ES-I3 (cell line): ENCODE data around the gene SYT15.

ENCODE experiments used
- H3K36me3 ChIP-seq: 2 replicates; pipeline ENCODE4 v1.6.1; 2013; ENCODE audit warnings: mild to moderate bottlenecking, low read length, control low read depth, moderate library complexity; ENCODE audit not compliant: insufficient read depth
- H3K4me1 ChIP-seq: 2 replicates; pipeline ENCODE4 v1.6.1; 2013; ENCODE audit warnings: mild to moderate bottlenecking, control low read depth, low read length; ENCODE audit not compliant: insufficient read depth
- H3K9ac ChIP-seq: 2 replicates; pipeline ENCODE4 v1.6.1; 2013; ENCODE audit warnings: low read depth, mild to moderate bottlenecking, low read length, moderate library complexity
- H3K9me3 ChIP-seq: 2 replicates; pipeline ENCODE4 v1.6.1; 2013; ENCODE audit warnings: mild to moderate bottlenecking, low read length, moderate library complexity; ENCODE audit not compliant: control insufficient read depth, insufficient read depth

The SYT15 gene

DNA sequence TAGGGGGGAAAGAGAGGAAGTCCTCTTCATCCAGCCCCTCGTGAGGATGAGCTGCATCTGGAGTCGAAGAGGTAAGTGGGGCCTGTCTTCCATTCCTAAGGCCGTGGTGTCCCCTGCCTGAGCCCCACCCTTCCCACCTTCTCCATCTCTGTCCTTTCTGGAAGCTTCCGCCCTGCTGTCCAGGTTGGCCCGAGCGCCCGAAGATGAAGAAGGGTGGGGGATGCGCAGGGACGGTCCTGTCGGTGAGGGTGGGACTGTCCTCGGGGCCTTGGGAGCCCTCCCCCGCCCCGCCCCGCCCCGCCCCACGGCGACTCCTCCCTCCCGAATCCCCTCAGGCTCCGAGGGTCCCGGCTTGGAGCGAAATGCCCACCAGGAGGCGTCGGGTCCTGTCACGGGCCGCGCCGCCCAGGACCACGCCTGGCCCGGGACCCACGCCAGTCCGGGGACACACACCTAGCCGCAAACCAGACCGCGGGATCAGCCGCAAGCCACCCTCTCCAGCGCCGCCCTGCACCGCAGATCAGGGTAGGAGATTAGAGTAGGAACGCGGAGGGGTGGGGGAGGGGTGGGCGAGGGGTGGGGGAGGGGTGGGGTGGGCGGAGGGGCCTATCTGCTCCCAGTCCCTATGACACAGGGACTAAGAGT, 37.8 kb upstream of the SYT15 start:
- no peaks in the 10 kb centered on the region for H3K36me3 ChIP-seq
- no peaks in the 10 kb centered on the region for H3K9me3 ChIP-seq
- H3K9ac ChIP-seq, result peak overlapping the region; percentile 50; the same call in 1 of the 2 replicates
- peaks cover 17% of the 10 kb centered on the region for H3K4me1 ChIP-seq

DNA sequence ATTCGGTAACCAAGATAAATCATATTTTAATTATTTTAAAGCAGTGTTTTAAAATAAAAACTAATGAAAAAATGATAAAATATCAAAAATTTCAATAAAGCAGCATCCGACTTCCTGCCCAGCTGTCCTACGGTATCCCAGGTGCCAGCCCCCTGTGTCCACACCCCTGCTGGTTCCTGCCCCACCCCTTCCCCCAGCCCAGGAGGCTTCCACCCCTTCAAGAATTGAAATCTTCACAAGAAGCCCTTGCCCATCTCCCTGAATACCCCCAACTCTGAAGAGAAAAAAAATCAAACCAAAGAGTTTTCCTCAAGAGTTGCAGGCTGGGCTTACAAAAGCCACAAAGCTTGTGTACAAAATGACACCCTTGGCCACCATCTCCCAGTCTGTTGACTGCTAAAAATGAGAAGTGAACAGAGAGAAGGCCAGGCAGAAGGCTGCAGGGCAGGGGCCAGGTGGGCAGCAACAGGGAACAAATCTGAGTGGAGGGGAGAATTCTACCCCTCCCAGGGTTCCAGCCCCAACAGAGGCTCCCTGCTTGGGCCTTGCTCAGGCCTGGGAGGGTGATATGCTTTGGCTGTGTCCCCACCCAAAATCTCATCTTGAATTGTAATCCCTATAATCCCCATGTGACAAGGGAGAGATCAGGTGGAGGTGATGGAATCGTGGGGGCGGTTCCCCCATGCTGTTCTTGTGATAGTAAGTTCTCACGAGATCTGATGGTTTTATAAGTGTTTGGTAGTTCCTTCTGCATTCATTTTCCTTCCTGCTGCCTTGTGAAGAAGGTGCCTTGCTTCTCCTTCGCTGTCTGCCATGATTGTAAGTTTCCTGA, 37.0 kb upstream of the SYT15 start:
- no peaks in the 10 kb centered on the region for H3K36me3 ChIP-seq
- H3K9me3 ChIP-seq, result no peaks in the 10 kb centered on the region
- H3K4me1 ChIP-seq, result peaks cover 14% of the 10 kb centered on the region
- no peak overlapping the region; the same call in 1 of the 2 replicates for H3K9ac ChIP-seq

DNA sequence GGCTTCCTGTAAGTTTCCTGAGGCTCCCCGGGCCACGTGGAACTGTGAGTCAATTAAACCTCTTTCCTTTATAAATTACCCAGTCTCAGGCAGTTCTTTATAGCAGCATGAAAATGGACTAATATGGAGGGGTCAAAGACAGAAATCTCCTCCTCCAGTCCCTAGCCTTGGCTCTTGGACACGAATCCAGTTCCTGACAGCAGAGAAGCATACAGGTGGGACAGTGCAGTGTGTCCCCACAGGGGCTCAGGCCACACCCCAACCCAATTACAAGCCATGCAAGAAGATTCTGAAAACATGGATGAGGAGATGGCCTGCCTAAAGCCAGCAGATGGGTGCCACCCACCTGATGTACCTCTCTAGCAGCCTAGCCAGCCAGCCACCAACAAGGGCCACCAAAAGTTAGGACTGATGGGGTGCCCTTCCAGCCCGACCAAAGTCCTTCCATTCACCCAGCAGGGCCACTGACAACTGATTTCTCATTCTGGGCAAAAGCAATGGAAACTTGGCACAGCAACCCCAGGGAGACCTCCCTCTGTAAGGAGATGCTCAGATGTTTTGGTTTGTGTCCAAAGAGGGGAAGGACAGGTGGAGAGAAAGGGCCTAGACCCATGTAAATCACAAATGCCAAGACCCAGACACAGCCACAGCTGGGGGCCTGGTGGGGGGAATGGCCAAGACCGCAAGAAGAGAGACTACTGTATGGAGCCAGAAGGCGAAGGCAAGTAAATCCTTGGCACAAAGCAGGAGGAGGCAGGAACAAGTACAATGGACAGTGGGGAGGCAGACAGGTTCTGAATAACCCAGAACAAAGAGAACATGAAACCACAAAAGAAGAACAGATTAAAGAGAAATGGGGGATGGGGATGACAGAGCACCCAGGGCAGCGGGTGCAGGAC, 36.1 kb upstream of the SYT15 start:
- H3K4me1 ChIP-seq, result peaks cover 12% of the 10 kb centered on the region
- H3K9ac ChIP-seq, result no peak overlapping the region
- H3K9me3 ChIP-seq, result no peaks in the 10 kb centered on the region
- H3K36me3 ChIP-seq, result no peaks in the 10 kb centered on the region

DNA sequence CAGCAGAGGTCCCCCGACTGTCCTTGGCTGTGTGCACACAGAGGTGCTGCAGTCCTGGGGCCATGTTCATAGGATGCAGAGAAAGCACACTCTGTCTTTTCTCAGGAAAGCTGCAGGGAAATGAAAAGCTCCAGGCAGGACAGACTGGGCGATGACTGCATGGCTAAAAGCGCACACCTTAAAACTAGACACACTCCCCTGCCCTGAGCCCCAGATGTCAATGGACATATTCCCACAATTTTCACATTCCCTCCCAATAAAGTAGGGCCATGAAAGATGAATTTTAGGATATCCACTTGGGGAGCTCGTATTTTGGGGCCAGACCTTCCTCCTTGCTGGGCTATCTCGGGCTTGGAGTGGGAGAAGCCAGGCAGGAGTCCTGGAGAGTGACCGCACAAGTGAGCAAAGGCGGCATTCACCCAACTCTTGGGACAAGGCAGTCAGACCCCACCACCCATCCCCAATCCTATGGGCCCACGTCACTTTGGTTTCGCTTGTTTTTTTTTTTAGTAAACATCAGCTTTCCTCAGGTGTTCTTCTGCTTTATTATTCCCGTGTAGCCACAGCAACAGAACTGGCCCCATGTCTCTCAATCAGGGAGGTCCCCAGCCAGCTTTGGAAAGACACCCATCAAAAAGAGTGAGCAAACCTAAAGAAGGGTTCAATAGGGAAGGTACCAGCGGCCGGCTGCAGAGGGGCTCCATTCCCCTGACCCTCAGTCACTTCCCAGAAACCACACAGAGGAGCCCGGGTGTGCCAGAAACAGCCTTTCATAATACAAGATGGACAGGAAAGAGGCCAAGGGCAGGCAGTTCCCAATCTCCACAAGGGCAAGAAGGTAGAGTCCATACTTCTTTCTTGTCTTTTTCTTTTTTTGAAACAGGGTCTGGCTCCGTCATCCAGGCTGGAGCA, 35.2 kb upstream of the SYT15 start:
- Histone ChIP-seq H3K4me1 (peaks cover 14% of the 10 kb centered on the region), H3K36me3 (no peaks in the 10 kb centered on the region), H3K9me3 (no peaks in the 10 kb centered on the region), H3K9ac (no peak overlapping the region)

DNA sequence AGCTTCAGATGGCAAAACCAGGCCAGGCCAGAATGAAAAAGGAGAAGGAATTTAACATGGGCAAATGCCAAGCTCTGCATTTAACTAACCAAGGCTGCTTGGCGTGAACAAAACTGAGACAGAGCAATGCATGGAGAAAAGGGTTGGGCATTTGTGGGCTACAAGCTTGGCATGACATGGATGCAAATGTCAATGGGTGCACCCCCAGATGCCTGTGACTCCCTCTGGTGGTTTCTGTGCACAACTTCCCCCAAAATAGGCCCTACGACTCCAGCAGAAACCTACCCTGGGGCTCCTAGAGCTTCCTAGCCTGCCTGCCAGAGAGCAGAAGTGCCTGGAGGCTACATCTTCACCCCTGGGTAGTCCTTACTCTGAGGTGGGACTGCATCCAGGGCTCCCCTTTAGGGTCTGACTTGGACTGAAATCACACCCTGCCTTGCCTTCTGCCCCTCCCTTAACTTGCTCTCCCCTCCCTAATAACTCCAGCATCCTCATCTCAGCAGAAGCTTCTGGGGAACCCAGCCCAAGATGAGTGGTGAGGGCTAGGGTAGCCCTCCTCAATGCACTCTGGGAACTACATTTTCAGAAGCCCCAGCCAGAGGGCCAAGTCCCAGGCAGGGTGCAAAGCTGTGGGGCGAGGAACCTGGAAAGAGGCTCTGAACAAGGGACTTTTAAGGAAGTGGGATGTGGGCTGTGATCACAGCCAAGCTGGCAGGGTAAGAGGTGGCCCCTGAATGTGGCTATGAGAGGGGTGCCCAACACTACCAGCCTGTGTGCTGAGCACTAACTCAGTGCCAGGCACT, 33.7 kb upstream of the SYT15 start:
- Histone ChIP-seq H3K9me3 (no peaks in the 10 kb centered on the region), H3K9ac (no peak overlapping the region), H3K36me3 (no peaks in the 10 kb centered on the region), H3K4me1 (peaks cover 14% of the 10 kb centered on the region)

DNA sequence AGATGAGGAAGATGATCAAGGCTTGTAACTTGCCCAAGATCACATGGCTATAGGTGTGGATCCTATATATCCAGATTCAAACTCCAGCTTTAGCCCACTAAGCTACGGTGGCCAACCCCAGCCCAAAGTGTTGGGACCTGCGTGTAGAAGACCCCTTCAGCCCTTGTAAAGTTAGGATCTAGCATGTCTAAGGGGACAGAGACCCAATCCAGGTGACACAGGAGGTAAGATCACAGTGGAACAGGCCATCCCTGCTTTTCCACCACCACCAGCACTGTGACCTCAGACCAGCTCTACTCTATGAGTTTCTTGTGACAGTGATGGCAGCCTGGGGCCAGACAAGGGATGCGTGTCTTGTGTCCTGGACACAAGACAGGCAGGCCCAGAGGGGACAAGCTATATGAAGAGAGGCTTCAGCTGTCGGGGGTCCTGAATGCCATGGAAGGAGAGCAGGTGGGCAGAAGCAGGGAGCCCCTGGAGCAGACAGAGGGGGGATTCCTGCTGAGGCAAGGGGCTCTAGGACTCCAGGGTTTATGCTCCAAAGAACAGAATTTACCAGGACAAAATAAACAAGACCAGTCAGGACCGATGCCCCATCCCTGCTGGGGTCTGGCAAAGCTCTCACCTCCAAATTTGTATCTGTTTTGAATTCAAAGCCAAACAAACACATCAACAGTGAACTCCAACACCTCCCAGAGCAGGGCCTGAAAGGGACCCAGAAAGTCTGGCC, 32.9 kb upstream of the SYT15 start:
- Histone ChIP-seq H3K4me1 (peaks cover 14% of the 10 kb centered on the region), H3K9me3 (no peaks in the 10 kb centered on the region), H3K9ac (no peak overlapping the region), H3K36me3 (no peaks in the 10 kb centered on the region)

DNA sequence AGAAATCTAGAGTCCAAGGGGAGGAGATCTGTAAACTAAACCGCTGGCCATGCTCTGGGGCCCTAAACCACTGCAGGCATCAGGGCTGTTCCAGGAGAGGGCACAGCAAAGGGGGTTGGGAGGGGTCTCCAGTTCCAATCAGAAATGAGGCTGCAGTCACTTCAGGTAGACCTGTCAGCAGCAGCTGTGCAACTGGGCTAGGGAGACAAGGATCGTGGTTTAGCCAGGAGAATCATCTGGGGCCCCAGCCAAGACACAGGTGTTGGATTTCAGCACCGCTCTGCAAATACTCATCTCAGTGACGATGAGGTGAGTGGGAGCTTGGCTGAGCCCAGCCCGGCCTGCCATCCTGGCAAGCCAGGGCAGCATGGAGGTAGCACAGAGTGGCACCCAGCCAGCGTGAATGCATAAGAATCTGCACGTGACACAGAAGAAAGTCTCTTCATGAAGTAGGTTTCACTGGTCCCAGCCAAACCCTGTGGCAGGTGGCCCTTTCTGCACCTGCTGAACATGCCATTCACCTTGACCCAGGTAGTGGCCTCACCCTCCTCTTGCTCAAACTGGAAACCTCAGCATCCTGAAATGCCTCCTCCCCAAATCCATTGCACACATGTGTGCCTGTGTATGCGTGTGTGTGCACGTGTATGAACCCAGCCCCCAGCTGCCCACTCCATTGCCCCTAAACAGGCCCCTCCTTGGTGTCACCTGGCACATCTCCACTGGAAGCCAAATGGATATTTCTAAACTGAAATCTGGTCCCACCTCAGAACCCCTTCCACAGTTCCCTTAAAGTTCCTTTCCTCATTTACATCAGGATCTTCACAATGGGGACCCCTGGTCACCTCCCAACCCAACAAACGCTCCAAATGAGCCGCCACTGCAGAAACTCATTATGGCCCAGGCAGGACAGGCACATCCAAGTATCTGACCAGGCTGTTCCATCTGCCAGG, 32.1 kb upstream of the SYT15 start:
- peaks cover 11% of the 10 kb centered on the region for H3K4me1 ChIP-seq
- no peak overlapping the region for H3K9ac ChIP-seq
- H3K9me3 ChIP-seq, result no peaks in the 10 kb centered on the region
- H3K36me3 ChIP-seq, result no peaks in the 10 kb centered on the region

DNA sequence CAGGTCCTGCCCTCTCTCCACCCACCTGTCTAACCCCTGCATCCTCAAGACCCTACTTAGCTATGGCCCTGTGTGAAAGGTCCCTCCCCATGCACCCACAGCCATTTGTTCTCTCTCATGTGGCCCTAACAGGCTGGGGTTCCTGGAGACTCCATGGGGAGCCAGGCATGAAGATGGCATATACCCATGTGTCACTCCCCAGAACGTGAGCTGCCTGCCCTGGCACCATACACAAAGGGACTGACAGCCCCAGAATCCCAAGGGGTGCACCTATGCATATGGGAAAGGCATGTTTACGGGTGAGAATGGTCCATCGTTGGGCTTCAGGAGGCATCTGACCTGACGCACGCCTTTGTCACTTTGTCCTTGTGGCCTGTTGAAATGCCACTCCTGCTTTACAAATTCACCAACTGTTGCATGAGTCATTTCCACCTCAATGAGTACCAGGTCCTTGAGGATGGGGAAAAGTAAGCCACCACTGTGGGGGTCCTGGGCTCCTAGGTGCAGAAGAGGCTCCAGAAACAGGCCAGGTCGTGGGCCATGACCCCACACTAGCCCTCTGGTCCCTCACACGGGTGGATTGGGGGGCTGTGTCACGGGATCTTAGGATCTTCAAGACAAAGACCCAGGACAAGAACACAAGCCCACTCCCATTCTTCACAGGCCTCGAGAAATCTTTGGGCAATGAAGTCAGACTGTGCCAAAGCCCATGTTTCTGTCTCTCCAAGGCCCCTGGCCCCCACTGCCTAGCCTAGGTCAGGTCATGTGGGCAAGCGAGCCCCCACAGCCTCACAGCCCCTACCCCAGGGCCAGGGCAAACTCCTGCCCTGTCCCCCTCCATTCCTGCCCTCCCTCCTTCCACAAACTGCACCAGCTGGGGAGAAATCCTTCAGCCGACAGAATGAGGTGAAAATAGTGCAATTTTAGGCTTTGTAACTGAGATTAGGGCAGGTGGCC, 31.1 kb upstream of the SYT15 start:
- Histone ChIP-seq H3K4me1 (peaks cover 8% of the 10 kb centered on the region), H3K9me3 (no peaks in the 10 kb centered on the region), H3K9ac (no peak overlapping the region), H3K36me3 (no peaks in the 10 kb centered on the region)

DNA sequence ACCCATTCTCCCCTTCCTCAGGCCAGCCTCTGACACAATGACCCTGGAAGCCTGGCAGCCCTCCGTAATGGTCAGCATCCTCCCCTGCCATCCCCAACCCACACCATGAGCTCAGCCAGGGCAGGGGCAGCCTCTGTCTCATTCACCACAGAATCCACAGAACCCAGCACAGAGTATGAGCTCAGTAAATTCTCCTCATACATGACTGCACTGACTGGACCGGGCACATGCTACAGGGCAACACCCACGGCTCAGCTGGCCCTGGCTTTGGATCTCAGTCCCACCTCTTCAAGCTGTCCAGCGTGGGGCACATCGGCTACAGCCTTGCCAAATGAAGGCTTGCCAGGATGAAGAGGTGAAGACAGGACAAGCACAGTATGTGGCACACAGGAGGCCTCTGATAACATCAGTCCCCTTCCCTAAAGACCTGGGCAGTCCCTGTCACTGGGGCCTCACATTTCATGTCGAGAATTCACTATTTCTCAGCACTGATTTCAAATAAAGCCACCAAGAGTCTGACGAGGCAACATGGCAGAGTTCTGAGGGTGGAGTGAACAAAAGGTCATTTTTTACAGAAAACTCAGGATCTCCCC, 30.3 kb upstream of the SYT15 start:
- H3K9me3 ChIP-seq, result no peaks in the 10 kb centered on the region
- H3K9ac ChIP-seq, result no peak overlapping the region
- no peaks in the 10 kb centered on the region for H3K36me3 ChIP-seq

DNA sequence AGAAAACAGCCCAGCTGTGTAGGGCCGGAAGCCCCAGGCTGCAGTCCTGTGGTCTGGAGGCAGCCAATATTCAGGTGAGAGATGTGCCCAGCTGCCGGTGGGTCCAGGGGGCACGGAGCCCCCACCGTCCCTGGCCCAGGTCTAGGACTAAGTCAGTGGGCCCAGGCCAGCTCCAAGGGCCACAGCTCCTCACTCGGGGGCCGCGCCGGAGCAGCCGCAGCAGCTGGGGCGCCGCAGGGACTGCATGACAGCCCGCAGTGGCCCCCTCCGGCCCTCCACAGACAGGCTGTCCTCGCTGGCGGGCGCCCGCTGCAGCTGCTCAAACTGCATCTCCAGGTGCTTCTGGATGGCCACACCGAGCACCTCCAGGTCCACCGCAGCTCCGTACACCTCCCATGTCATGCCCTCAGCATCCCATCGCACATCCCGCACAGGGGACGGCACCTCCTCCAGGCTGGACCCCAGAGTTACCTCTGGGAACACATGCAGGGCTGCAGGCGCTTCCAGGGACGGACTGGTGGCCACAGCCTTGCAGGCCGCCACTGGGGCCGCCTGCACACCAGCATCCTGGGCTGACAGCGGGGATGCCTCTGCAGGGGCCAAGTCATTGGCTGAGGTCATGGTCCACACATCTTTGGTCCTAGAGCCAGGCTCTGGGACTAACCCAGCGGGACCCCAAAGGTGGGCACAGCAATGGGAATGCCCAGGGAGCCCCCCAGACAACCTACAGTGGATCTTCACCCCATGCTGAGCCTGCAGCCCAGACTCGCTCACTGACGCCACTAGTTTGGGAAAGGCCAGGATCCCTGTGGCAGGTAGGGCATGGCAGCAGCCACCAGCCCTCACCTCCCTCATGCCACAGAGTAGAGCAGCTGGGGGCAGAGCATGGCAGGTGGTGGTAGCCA, 29.5 kb upstream of the SYT15 start:
- H3K9ac ChIP-seq, result no peak overlapping the region
- H3K36me3 ChIP-seq, result no peaks in the 10 kb centered on the region
- H3K9me3 ChIP-seq, result no peaks in the 10 kb centered on the region
- H3K4me1 ChIP-seq, result peaks cover 8% of the 10 kb centered on the region

More for the DNA sequence above, 30.3 kb upstream of the SYT15 start:
- peaks cover 8% of the 10 kb centered on the region for H3K4me1 ChIP-seq
